ENCODE results near the gene BDP1. TPM values are rescaled to one million over a fixed set of nuclear protein-coding genes. Genes with fewer than 3 reads are reported as not detected.
"Not testable (repeated sequence)": the region's sequence is repeated elsewhere in the genome, so short reads cannot be mapped to it uniquely, and the experiment has no call there.

BDP1 gene
- total and polyA plus RNA-seq, 12 donors: 5.3 to 19.8 (median 17.1) TPM

DNA sequence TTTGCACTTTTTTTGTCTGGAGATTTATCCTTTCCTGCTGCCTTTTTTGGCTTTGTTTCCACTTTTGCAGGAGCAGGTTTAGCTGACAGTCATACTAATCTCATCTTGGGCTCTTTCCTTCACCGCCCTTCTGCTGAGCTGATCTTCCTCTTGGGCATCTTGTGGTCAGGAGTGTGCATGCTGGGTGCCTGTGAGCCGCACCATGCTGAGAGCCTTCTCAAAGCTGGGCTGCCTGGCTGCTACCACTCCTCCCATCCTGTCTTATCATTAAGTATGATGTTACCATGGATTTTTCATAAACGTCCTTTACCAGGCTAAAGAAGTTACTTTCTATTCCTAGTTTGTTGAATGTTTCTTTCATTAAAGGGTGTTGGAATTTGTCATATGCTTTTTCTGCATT lies 82.2 kb downstream of the BDP1 start:
- 78 to 80% methylated on average over 3 of the region's 3 CpGs for WGBS, 2 donors
- TF ChIP-seq, protein P1, sequence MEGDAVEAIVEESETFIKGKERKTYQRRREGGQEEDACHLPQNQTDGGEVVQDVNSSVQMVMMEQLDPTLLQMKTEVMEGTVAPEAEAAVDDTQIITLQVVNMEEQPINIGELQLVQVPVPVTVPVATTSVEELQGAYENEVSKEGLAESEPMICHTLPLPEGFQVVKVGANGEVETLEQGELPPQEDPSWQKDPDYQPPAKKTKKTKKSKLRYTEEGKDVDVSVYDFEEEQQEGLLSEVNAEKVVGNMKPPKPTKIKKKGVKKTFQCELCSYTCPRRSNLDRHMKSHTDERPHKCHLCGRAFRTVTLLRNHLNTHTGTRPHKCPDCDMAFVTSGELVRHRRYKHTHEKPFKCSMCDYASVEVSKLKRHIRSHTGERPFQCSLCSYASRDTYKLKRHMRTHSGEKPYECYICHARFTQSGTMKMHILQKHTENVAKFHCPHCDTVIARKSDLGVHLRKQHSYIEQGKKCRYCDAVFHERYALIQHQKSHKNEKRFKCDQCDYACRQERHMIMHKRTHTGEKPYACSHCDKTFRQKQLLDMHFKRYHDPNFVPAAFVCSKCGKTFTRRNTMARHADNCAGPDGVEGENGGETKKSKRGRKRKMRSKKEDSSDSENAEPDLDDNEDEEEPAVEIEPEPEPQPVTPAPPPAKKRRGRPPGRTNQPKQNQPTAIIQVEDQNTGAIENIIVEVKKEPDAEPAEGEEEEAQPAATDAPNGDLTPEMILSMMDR (IDR thresholded peaks at IDR 0.05): no peak
- Histone ChIP-seq H3K27me3 (no peaks in the 10 kb centered on the region), H3K4me1 (peaks cover 0 to 14% (median 0%) of the 10 kb centered on the region in 9 donors), H3K4me3 (no peak overlapping the region), H3K9me3 (no peaks in the 10 kb centered on the region), H3K36me3 (peaks cover 0 to 99% (median 20%) of the 10 kb centered on the region in 9 donors), H3K27ac (no peak overlapping the region)
- DNase-seq (no peak), ATAC-seq (no peak)
- intact Hi-C loops (cut with DNase I): no loop called here

- ATAC-seq: not testable (repeated sequence)
- WGBS, 2 donors: 96 to 98% methylated on average over 7 of the region's 7 CpGs
Measured at GRCh38 chr5:71550885-71551284, 95.4 kb downstream of the BDP1 start.

GRCh38 chr5:71551582-71551981 lies 96.1 kb downstream of the BDP1 start:
- 97 to 99% methylated on average over 15 to 20 of the region's 27 CpGs for WGBS, 2 donors
- H3K36me3 ChIP-seq: peaks cover 0 to 99% (median 54%) of the 10 kb centered on the region in 9 donors
- intact Hi-C loops (cut with DNase I): loop anchor here in 1 of 10 donors (10.0 kb wide), 1 partner anchor 87 kb away; no protein-coding TSS in a partner anchor

More at GRCh38 chr5:71550885-71551284, 95.4 kb downstream of the BDP1 start:
- not testable (repeated sequence) for H3K9me3 ChIP-seq, H3K27me3 ChIP-seq, H3K4me1 ChIP-seq, H3K4me3 ChIP-seq, DNase-seq, H3K27ac ChIP-seq
- peaks cover 0 to 99% (median 55%) of the 10 kb centered on the region in 9 donors for H3K36me3 ChIP-seq
- intact Hi-C loops (cut with DNase I): loop anchor here in 1 of 10 donors (10.0 kb wide), 1 partner anchor 86 kb away; no protein-coding TSS in a partner anchor

DNA sequence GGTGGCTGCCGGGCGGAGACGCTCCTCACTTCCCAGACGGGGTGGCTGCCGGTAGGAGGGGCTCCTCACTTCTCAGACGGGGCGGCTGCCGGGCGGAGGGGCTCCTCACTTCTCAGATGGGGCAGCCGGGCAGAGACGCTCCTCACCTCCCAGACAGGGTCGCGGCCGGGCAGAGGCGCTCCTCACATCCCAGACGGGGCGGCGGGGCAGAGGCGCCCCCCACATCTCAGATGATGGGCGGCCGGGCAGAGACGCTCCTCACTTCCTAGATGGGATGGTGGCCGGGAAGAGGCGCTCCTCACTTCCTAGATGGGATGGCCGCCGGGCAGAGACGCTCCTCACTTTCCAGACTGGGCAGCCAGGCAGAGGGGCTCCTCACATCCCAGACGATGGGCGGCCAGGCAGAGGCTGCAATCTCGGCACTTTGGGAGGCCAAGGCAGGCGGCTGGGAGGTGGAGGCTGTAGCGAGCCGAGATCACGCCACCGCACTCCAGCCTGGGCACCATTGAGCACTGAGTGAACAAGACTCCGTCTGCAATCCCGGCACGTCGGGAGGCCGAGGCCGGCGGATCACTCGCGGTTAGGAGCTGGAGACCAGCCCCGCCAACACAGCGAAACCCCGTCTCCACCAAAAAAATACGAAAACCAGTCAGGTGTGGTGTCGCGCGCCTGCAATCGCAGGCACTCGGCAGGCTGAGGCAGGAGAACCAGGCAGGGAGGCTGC lies 96.7 kb downstream of the BDP1 start:
- not testable (repeated sequence) for ATAC-seq, H3K27ac ChIP-seq, H3K9me3 ChIP-seq, H3K4me1 ChIP-seq, H3K27me3 ChIP-seq, H3K4me3 ChIP-seq, DNase-seq
- peaks cover 0 to 99% (median 54%) of the 10 kb centered on the region in 9 donors for H3K36me3 ChIP-seq
- intact Hi-C loops (cut with DNase I): loop anchor here in 1 of 10 donors (10.0 kb wide), 1 partner anchor 87 kb away; no protein-coding TSS in a partner anchor
- 97% methylated on average over 39 to 53 of the region's 53 CpGs for WGBS, 2 donors

More at GRCh38 chr5:71551582-71551981, 96.1 kb downstream of the BDP1 start:
- not testable (repeated sequence) for H3K27me3 ChIP-seq, H3K9me3 ChIP-seq, H3K27ac ChIP-seq, DNase-seq, H3K4me3 ChIP-seq, ATAC-seq, H3K4me1 ChIP-seq

DNA sequence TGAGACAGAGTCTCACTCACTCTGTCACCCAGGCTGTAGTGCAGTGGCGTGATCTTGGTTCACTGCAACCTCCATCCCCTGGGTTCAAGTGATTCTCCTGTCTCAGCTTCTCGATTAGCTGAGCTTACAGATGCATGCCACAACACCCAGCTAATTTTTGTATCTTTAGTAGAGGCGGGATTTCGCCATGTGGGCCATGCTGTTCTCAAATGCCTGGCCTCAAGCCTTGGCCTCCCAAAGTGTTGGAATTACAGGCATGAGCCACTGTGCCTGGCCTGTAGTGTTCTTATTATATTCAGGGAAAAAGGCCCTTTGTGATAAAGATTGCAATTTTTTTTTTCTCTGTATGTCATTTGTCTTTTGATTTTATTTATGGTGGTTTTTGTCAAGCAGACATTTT lies 107.7 kb downstream of the BDP1 start:
- no peaks in the 10 kb centered on the region for H3K4me1 ChIP-seq
- H3K27me3 ChIP-seq: no peaks in the 10 kb centered on the region
- H3K9me3 ChIP-seq: no peaks in the 10 kb centered on the region
- no peak overlapping the region for H3K27ac ChIP-seq
- ATAC-seq: no peak
- H3K4me3 ChIP-seq: no peak overlapping the region
- peaks cover 0 to 99% (median 50%) of the 10 kb centered on the region in 9 donors for H3K36me3 ChIP-seq
- WGBS, 2 donors: 98 to 99% methylated on average over 4 of the region's 4 CpGs
- no peak for DNase-seq
- TF ChIP-seq, protein P1 (IDR thresholded peaks at IDR 0.05): no peak
- intact Hi-C loops (cut with DNase I): no loop called here

DNA sequence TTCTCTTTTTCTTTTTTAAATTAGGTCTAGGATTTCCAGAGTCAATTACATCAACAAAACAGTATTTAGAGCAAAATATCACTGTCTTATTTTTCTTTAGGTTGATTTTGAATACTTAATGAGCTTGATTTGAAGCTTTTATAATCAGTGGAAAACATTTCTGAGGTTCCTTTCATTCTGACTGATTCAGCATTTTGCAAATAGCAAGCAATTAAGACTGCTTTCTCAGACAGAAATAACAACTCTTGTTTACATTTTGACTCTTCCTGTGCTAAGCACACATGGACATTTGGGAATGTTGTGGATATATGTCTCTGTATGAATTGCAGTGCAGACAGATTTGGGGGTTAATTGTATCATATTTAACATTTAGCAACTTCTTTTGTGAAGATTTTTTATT lies 109.4 kb downstream of the BDP1 start:
- no peaks in the 10 kb centered on the region for H3K27me3 ChIP-seq
- ATAC-seq (no peak), DNase-seq (no peak)
- TF ChIP-seq, protein P1 (IDR thresholded peaks at IDR 0.05): no peak
- no peaks in the 10 kb centered on the region for H3K4me1 ChIP-seq
- no peak overlapping the region for H3K4me3 ChIP-seq
- H3K27ac ChIP-seq: no peak overlapping the region
- intact Hi-C loops (cut with DNase I): no loop called here
- peaks cover 0 to 89% (median 37%) of the 10 kb centered on the region in 9 donors for H3K36me3 ChIP-seq
- no peaks in the 10 kb centered on the region for H3K9me3 ChIP-seq

All from heart right ventricle (tissue), 16 donors.